NCI-H460 (cell line): ENCODE measurements around the gene MED31. TPM values are rescaled to one million over a fixed set of nuclear protein-coding genes. Genes with fewer than 3 reads are reported as not detected.
"Not testable (repeated sequence)": the region's sequence is repeated elsewhere in the genome, so short reads cannot be mapped to it uniquely, and the experiment has no call there.

ENCODE experiments used
- DNase-seq: peaks from one replicate; pipeline ENCODE4 v3.0.0-alpha.2; 2016; ENCODE audit warnings: low read depth; ENCODE audit errors: extremely low read depth
- total RNA-seq: library from RNA; depleted of rRNA; stranded (reverse); fragments of >200 nt; shearing (Covaris generic); gene quantifications from 2 replicates; pipeline ENCODE4 v1.2.3, GENCODE V29; 2014

Gene MED31
- total RNA-seq, 1 experiment from 2014 or later = 21.2 TPM

DNA sequence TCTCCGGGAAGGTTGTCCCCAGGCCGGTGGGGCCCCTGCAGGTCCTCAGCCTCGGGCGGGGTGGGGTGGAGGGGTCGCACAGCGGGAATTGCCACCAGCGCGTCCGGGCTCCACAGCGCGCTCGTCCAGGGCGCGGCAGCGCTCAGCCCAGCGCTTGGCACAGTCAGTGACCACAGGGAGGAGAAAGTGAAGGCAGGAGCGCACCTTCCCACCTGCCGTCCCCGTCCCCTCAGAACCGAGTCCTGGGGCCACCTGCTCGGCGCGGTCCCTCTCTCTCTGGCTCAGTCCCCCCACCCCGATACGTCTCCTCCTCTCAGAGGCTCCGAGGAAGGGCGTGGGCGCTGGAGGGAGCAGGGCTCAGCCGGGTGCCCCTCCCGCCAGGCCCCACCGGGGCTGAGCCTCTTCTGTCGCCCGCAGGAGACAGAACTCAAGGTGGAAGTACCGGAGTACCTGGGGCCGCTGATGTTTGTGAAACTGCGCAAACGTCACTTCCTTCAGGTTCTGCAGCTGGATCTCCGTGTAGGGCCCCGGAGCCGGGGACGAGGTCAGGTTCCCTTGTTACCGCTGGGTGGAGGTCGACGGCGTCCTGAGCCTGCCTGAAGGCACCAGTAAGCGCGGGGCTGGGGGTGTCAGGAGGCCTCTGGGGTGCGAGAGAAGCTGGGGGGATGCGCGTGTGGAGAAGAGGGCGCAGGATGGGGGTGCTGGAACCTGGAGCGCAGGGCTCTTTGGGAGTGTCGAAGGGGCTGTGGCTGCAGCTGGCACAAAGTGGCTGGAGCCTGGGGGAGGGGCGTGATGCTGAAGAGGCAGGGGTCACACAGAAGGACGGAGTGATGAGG is 5.6 kb upstream of the MED31 start:
- DNase-seq = not testable (repeated sequence)

DNA sequence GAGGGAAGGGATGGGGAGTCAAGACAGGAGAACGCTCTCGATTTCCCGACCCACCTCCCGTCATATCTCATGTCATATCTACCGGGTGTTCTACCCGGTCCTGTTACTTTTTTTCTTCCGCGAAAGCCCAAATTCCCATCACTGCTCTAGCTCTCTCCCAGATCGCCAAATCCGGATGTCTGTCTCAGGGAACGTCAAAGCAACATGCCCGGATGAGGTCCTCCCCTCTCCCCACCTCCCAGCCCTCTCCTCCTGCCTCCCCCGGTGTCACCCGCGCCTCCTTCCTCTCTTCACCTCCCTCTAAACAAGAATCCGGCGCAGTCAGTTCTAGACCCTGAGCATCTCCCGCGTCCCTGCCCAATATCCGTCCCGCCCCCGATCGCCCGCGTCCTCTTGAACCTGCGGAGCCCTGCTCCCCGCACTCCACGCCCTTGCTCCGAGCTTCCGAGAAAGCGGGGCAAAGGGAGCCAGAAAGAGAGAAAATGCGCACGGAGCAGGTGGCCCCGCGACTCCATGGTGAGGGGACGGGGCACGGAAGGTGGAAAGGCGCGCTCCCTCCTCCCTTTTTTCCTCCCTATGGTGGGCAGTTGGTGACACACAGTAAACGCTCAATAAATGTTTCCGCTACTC is 4.4 kb upstream of the MED31 start:
- DNase-seq = not testable (repeated sequence)

- no peak for DNase-seq
Observed at GRCh38 chr17:6654841-6655731, 3.7 kb upstream of the MED31 start.

DNA sequence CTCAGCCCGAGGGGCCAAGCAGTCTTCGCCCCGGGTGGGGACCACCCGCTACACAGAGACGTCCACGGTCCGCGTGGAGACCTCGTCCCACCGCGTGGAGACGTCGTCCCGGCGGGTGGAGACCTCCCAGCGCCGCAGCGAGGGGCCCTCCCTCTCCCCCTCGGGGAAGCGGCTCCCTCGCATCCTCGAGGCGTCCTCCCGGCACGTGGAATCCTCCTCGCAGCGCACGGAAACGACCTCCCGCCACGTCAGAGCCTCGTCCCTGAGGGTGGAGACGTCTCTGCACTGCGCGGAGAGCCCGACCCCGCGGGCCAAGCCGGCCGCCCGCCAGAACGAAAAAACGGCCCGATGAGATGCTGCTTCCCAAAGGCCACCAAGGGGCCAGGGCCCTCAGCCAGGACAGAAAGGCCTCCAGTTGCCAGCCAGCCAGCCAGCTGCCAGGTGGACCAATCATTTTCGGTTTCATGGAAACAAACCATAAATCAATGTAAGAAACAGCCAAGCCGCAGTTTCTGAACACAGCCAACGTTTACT is 581 bp upstream of the MED31 start:
- DNase-seq = no peak

DNA sequence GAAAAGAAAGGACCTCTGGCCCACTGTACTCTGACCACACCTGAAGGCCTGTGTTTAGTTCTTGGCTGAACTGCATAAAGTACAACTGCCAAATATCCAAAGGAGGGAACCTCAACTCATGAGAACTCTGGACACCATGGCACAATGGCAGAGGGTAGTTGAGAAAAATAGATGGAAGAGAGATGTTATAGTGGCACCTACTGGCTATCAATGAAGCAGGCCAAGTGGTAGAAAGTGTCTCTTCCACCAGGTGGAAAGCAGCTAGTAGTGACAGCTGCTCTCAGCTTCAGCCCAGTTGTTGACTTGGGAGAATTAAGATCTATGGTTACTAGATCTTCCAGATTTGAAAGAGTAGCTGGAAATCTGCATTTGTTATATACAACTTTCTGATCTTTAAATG is 3.2 kb downstream of the MED31 start:
- no peak for DNase-seq

DNA sequence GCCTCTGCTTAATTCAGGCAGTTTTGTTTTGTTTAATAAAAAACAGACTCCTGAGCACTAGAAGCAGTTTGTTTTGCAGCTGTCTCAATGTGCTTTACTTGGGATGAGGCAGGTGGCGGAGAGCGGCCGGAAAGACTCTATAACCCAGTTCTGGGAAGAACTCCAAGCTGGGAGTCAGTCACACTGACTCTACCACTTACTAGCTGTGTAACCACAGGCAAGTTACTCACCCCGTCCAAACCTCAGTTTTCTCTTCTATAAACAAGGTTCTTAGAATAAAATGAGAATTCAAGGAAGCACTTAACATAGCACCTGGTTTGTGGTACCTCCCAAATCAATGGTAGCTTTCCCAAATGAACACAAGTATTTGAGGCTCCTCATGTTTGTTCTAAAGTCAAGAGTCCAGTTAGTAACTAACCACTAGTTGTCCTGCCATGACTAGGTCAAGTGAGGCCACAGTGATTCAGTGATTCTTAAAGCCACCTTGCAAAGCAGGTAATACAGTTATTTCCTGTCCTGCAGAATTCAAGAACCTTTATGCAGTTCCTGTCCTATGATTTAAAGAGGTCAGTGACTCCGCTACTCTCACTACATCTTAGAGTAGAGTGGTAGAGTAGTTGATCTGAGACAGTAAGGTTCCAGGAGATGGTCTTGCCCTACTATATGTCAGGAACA is 7.8 kb downstream of the MED31 start:
- no peak for DNase-seq

- no peak for DNase-seq
Observed at GRCh38 chr17:6642592-6642991, 8.8 kb downstream of the MED31 start.

DNA sequence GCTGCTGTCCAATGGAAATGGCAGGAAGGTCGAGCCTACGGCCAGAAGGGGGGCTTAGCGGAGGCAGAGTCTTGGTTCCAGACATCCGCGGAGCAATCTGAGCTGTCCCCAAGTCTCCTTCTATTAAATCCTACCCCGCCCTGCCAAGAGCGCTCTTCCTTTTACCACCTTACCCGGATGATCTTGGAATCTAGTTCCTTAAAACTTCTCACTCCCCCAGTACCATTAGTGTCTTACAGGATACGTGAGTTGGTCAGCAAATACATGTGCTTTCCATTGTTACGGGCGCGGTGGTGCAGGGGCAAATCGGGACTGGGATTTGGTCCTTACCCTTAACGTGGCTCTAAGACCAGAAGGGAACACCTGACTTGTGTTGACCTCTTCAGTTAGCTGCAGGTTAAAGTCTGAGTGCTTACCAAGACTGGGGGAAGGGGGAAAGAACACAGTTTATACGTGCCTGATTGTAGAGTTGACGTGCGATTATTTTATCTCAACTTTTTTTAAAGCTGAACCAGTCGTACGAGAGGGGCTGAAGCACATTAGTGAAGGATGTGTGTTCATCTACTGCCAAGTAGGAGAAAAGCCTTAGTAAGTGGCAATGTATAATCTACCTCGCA is 10.1 kb downstream of the MED31 start:
- DNase-seq = no peak

DNA sequence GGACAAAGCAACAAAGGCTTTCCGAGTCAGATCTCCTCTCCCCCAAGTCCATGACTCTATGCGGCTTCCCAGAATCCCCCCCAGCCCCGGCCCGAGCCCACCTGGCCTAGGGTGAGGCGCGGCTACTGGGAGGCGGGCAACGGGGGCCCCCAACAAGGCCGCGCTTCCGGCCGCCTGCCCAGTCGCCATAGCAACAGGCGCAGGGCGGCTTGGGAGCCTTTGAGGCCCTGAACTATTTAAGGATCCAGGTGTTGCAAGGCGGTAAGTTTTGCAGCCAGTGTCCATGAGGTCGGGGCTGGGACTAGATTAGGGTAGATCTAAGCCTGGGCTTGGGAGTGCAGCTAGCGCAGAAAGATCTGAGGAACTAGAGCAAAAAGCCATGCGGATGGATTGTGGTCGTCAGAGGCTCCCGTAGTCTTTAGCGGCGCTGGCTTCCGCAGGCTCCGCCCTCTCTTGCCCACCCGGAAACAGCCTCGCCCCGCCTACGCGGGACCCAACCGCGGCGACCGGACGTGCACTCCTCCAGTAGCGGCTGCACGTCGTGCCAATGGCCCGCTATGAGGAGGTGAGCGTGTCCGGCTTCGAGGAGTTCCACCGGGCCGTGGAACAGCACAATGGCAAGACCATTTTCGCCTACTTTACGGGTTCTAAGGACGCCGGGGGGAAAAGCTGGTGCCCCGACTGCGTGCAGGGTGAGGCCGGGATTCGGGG is 10.7 kb downstream of the MED31 start, which contains the start of the genes KIAA0753 and TXNDC17:
Gene KIAA0753, minus strand, starts transcription at position 176 of the 711 bp plus-strand sequence. CDS start 5,608 bp downstream, outside the sequence.
Gene TXNDC17, plus strand, starts transcription at position 525 of the 711 bp plus-strand sequence. Its CDS starts 23 bp downstream, at position 548.
- peak; percentile 82 for DNase-seq

GRCh38 chr17:6639586-6640535 is 11.5 kb downstream of the MED31 start:
- no peak for DNase-seq

- DNase-seq = no peak
Observed at GRCh38 chr17:6639014-6639585, 12.3 kb downstream of the MED31 start.

- no peak for DNase-seq
Observed at GRCh38 chr17:6638046-6638908, 13.1 kb downstream of the MED31 start.

GRCh38 chr17:6637458-6637840 is 14.0 kb downstream of the MED31 start:
- no peak for DNase-seq

- DNase-seq = no peak
Observed at GRCh38 chr17:6636616-6637457, 14.6 kb downstream of the MED31 start.

GRCh38 chr17:6636105-6636504 is 15.3 kb downstream of the MED31 start:
- DNase-seq = no peak

GRCh38 chr17:6633263-6633662 is 18.1 kb downstream of the MED31 start:
- DNase-seq = no peak
